Activated CD4-positive, alpha-beta T cell treated with anti-CD3 and anti-CD28 coated beads, Interleukin-2, amount 50 U/mL, for 4 hours (primary cell): ENCODE results near the gene KLHL13.
"Not testable (repeated sequence)": the region's sequence is repeated elsewhere in the genome, so short reads cannot be mapped to it uniquely, and the experiment has no call there.

Source experiments
- DNase-seq, 2 experiments: peaks; one replicate each; pipeline ENCODE4 v3.0.0-alpha.2; 2020

The KLHL13 gene

GRCh38 chrX:118116713-118117550 is at the start of gene KLHL13:
Gene KLHL13 (minus strand): TSS chrX:118116810. CDS start chrX:118028473, 88,337 bp downstream.
- no peak for DNase-seq

GRCh38 chrX:118164138-118164537 is 47.5 kb upstream of the KLHL13 start:
- DNase-seq, result no peak

- DNase-seq, result no peak
These were observed 40.5 kb upstream of the KLHL13 start for GRCh38 chrX:118156953-118157608.

- DNase-seq, result no peak
These were observed 39.8 kb upstream of the KLHL13 start for GRCh38 chrX:118156254-118156952.

- DNase-seq, result no peak
These were observed 36.7 kb upstream of the KLHL13 start for GRCh38 chrX:118153270-118153669.

- DNase-seq, result no peak
These were observed 36.1 kb upstream of the KLHL13 start for GRCh38 chrX:118152721-118153120.

- DNase-seq, result no peak
These were observed 32.1 kb upstream of the KLHL13 start for GRCh38 chrX:118148737-118149136.

GRCh38 chrX:118147771-118148170 is 31.2 kb upstream of the KLHL13 start:
- not testable (repeated sequence) for DNase-seq

- DNase-seq, result no peak
These were observed 27.0 kb upstream of the KLHL13 start for GRCh38 chrX:118143578-118143977.

- DNase-seq, result no peak
These were observed 14.7 kb upstream of the KLHL13 start for GRCh38 chrX:118131336-118131735.

- no peak for DNase-seq
These were observed 13.1 kb upstream of the KLHL13 start for GRCh38 chrX:118129681-118130080.

- DNase-seq, result no peak
These were observed 12.1 kb upstream of the KLHL13 start for GRCh38 chrX:118128724-118129123.

GRCh38 chrX:118126286-118126685 is 9.7 kb upstream of the KLHL13 start:
- DNase-seq, result no peak

GRCh38 chrX:118124243-118124642 is 7.6 kb upstream of the KLHL13 start:
- not testable (repeated sequence) for DNase-seq

- no peak for DNase-seq
These were observed 1.1 kb upstream of the KLHL13 start for GRCh38 chrX:118117741-118118140.

GRCh38 chrX:118115953-118116712 is 477 bp downstream of the KLHL13 start:
- DNase-seq, result no peak

GRCh38 chrX:118114971-118115370 is 1.6 kb downstream of the KLHL13 start:
- DNase-seq, result no peak

- DNase-seq, result no peak
These were observed 7.5 kb downstream of the KLHL13 start for GRCh38 chrX:118109065-118109464.

GRCh38 chrX:118108304-118108703 is 8.3 kb downstream of the KLHL13 start:
- no peak for DNase-seq

GRCh38 chrX:118100091-118100490 is 16.5 kb downstream of the KLHL13 start:
- no peak for DNase-seq

- no peak for DNase-seq
These were observed 28.5 kb downstream of the KLHL13 start for GRCh38 chrX:118088084-118088483.

- DNase-seq, result no peak
These were observed 42.4 kb downstream of the KLHL13 start for GRCh38 chrX:118074196-118074595.
